GM18951 (cell line): Measurements from ENCODE around the gene SPIRE1.

Experiments
- POLR2A ChIP-seq: IDR thresholded peaks from 4 replicates; pipeline ENCODE4 v1.6.1; 2011; ENCODE audit warnings: mild to moderate bottlenecking; ENCODE audit not compliant: insufficient read length, insufficient read depth; ENCODE audit errors: extremely low read depth
- in situ Hi-C: fragments of 300-500 bp; cut with MboI; formaldehyde crosslinking; loops from one replicate; pipeline ENCODE4 v1.12.0; 2022; ENCODE audit warnings: low sequenced_read_pairs, mixed read lengths, inconsistent platforms; ENCODE audit not compliant: unreplicated experiment

The SPIRE1 gene

GRCh38 chr18:12599966-12600365 lies 57.9 kb downstream of the SPIRE1 start:
- in situ Hi-C loops: no loop called here

GRCh38 chr18:12599543-12599942 lies 58.4 kb downstream of the SPIRE1 start:
- no peak for TF ChIP-seq POLR2A
- in situ Hi-C loops: no loop called here

More at GRCh38 chr18:12599966-12600365, 57.9 kb downstream of the SPIRE1 start:
- TF ChIP-seq POLR2A: no peak

GRCh38 chr18:12598181-12598930 lies 59.6 kb downstream of the SPIRE1 start:
- no peak for TF ChIP-seq POLR2A
- in situ Hi-C loops: no loop called here

- TF ChIP-seq POLR2A: no peak
- in situ Hi-C loops: no loop called here
These were observed 60.1 kb downstream of the SPIRE1 start for GRCh38 chr18:12597760-12598159.

GRCh38 chr18:12595571-12596255 lies 62.2 kb downstream of the SPIRE1 start:
- in situ Hi-C loops: no loop called here
- no peak for TF ChIP-seq POLR2A

- in situ Hi-C loops: no loop called here
- no peak for TF ChIP-seq POLR2A
These were observed 64.0 kb downstream of the SPIRE1 start for GRCh38 chr18:12593866-12594265.

- TF ChIP-seq POLR2A: no peak
- in situ Hi-C loops: no loop called here
These were observed 65.2 kb downstream of the SPIRE1 start for GRCh38 chr18:12592597-12593127.

GRCh38 chr18:12589448-12589847 lies 68.5 kb downstream of the SPIRE1 start:
- no peak for TF ChIP-seq POLR2A
- in situ Hi-C loops: no loop called here

- in situ Hi-C loops: no loop called here
These were observed 71.0 kb downstream of the SPIRE1 start for GRCh38 chr18:12586956-12587355.

GRCh38 chr18:12585218-12585617 lies 72.7 kb downstream of the SPIRE1 start:
- in situ Hi-C loops: no loop called here
- no peak for TF ChIP-seq POLR2A

More at GRCh38 chr18:12586956-12587355, 71.0 kb downstream of the SPIRE1 start:
- TF ChIP-seq POLR2A: no peak

GRCh38 chr18:12580630-12581342 lies 77.1 kb downstream of the SPIRE1 start:
- TF ChIP-seq POLR2A: no peak
- in situ Hi-C loops: no loop called here

GRCh38 chr18:12579775-12580174 lies 78.1 kb downstream of the SPIRE1 start:
- TF ChIP-seq POLR2A: no peak
- in situ Hi-C loops: no loop called here

GRCh38 chr18:12577848-12578247 lies 80.1 kb downstream of the SPIRE1 start:
- in situ Hi-C loops: no loop called here
- TF ChIP-seq POLR2A: no peak
